Activated T-helper 1 cell treated with anti-CD3 and anti-CD28 coated beads, Interleukin-2, amount 50 U/mL, for 16 hours (primary cell): ENCODE measurements around the gene RPS6KA3.
"Not testable (repeated sequence)": the region's sequence is repeated elsewhere in the genome, so short reads cannot be mapped to it uniquely, and the experiment has no call there.

ENCODE experiments used
- DNase-seq, 2 donors: peaks; one replicate each; pipeline ENCODE4 v3.0.0-alpha.2; 2020; ENCODE audit warnings: low read depth in 1 of 2, low spot score in 1 of 2

RPS6KA3 gene

GRCh38 chrX:20224814-20225487 is 41.8 kb downstream of the RPS6KA3 start:
- DNase-seq: no peak

DNA sequence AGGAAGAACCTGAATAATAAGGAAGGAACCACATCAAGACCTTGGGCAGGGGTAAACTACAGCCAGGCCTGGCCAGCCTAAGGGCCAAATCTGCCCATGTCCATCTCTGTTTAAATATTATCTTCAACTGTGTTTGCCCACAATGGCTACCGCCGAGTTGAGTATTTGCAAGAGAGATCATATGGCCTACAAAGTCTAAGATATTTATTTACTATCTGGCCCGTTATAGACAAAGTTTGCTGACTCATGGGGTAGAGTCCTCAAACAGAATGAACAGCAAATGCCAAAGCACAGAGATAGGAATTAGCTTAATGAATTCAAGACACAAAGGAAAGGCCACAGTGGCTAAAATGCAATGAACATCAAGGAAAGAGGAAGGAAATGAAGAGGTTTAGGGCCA is 44.8 kb downstream of the RPS6KA3 start:
- DNase-seq: no peak

GRCh38 chrX:20218836-20219505 is 47.7 kb downstream of the RPS6KA3 start:
- no peak for DNase-seq

DNA sequence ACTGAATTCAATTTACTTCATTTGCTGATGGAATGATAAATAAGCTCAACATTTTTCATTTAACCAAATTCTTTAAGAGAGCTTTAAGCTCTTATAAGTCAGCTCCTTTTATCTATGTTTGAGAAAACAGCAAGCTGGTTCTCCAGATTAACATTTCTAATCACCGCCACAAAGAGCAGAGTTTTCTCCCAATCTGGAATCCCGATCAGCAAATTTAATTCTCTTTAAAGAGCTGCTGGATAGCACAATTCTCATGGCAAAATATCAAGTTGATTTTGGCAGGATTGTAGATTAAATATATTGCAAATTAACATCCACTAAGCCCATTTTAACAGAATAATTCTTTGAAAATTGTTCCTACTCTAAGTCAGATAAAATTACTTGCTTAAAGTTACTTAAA is 48.8 kb downstream of the RPS6KA3 start:
- no peak for DNase-seq

DNA sequence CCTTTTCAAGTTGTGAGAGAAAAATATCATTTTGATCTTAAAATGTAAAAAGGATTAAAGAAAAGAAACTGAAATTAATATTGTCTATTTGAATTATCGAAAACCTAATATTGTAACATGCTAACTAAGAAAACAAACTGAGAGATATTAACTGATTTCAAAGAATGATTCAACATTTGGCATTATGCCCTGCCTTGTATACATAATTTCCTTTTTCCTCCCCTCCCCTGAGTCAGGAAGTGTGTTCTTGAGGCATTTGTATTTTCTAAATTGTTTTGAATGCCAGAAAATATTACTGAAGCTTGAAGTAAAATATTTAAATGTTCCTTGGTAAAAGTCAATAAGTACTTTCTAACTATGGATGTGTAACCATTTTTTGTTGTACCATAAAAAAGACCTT is 49.4 kb downstream of the RPS6KA3 start:
- no peak for DNase-seq

GRCh38 chrX:20215565-20215964 is 51.1 kb downstream of the RPS6KA3 start:
- no peak for DNase-seq

- no peak for DNase-seq
Measured at GRCh38 chrX:20212486-20213089, 54.1 kb downstream of the RPS6KA3 start.

- DNase-seq: no peak
Measured at GRCh38 chrX:20211261-20211786, 55.4 kb downstream of the RPS6KA3 start.

DNA sequence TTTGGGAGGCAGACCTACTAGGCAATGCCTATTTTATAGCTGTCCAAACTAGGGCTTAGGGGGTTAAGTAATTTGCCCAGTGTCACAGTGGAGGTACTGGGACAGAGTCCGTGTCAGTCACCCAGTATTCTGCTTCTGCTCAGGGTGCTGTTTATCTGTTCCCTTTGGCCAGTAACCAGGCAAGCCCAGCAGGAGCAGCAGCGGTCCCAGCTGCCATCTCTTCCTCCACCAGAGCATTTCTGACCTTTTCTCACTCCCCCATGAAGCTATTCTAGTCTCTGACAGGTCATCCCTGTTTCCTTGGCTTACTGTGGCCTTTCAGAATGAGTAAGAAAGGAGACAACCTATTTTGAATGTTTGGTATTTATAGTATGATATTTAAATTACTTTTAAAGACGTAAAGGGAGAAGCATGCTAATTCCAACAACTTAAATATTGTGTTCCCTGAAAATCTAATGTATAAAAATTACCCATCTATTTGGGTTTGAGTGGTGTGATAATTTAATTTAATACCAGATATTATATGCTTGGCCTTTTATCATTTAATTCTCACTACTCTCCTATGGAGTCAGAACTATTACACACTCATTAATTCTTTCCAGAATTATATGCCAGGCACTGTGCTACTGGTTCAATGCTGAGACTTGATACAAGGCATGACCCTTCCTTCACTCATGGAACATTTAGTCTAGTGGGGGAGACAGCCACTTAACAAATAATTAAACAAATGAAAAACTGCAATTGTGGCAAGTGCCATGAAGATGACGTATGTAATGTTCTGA is 60.6 kb downstream of the RPS6KA3 start:
- no peak for DNase-seq

GRCh38 chrX:20204351-20204750 is 62.4 kb downstream of the RPS6KA3 start:
- DNase-seq: no peak

DNA sequence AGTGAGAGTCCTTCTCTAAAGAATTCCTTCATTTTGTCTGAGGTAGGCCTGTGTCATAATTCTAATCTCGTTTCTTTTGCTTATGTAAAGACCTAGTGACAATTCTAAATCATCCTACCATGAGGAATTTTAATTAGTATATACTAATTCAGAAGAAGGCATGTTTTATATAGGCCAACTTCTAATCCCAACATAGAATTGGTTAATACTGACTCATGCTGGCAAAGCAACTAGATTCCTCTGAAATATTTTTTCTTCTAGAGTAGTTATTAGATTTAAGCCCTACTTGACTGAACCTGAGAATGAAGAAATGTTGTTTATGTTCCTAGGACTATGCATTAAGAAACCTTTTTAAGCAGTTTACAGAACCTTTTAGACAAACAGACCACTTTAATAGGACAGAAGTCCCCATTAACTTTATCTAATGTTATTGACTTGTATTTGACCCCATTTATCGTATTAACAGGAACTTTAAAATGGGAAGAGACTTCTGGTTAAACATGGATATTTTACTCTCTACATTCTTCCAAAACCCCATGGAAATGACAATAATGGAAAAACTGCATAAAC is 69.0 kb downstream of the RPS6KA3 start:
- no peak for DNase-seq

DNA sequence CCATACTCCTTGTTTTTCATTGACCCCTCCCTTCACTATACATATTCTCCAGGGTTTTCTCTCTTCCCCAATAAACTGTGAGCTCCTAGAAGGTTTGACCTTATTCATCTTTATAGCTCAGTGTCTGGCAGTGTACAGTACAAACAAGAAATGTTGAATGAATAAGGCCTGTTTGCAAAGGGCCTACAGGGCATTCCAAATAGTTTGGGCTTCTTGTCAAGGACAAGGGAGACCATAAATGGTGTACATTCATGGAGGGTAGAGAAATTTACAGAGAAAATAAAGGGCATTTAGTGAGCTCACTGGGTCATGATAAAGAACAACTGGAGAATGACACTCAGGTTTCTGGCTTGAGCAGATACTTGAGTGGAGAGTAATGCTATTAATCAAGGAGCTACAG is 77.5 kb downstream of the RPS6KA3 start:
- no peak for DNase-seq

- no peak for DNase-seq
Measured at GRCh38 chrX:20181598-20182329, 84.9 kb downstream of the RPS6KA3 start.

GRCh38 chrX:20177093-20177492 is 89.6 kb downstream of the RPS6KA3 start:
- no peak for DNase-seq

DNA sequence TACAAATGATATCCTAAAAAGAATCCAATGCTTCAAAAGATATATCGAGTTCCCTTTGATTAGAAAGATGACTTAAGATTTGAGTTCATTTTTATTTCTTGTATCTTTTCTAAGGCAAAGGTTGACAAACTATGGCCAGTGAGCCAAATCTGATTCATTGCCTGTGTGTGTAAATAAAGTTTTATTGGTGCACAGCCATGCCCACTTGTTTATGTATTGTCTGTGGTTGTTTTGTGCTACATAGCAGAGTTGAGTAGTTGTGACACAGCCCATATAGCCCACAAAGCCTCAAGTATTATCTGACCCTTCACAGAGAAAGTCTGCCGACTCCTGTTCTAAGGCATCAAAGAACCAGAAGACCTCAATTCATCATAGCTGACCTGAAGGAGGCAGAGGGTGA is 92.9 kb downstream of the RPS6KA3 start:
- DNase-seq: no peak

DNA sequence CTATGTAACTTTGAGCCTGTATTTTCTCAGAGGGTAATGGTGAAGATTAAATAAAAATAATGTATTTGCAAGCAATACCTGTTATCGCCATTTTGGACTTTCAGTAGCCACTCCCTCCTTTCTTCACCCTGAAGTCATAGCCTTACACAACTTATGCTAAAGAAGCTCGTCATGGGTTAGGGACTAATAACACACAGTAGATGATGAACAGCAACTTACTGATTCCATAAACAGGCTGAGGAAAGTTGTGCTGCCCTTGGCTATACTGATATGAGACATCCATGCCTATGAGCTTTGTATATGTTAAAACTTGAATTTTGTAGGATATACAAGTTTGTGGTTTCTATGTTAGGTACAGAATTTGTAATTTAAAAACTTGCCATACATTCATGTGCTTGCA is 93.4 kb downstream of the RPS6KA3 start:
- no peak for DNase-seq

DNA sequence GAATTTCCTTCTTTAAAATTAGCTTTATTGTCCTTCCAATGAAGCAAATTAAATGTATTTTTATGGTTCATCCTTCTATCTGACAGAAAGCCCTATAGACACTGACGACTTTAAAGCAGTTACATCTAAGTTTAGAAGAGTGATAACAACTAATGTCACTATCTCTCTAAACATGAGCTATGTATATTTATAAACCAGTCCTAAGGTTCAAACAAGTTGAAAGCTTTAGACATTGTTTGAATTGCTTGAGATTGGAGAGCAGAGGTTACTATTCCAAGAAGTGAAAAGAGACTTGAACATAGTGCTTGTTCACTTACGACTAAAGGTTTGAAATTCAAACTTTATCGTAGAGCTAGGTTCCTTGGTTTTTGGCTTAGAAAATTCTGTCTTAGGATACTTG is 94.8 kb downstream of the RPS6KA3 start:
- no peak for DNase-seq

GRCh38 chrX:20162516-20162915 is 104.2 kb downstream of the RPS6KA3 start:
- DNase-seq: not testable (repeated sequence)

DNA sequence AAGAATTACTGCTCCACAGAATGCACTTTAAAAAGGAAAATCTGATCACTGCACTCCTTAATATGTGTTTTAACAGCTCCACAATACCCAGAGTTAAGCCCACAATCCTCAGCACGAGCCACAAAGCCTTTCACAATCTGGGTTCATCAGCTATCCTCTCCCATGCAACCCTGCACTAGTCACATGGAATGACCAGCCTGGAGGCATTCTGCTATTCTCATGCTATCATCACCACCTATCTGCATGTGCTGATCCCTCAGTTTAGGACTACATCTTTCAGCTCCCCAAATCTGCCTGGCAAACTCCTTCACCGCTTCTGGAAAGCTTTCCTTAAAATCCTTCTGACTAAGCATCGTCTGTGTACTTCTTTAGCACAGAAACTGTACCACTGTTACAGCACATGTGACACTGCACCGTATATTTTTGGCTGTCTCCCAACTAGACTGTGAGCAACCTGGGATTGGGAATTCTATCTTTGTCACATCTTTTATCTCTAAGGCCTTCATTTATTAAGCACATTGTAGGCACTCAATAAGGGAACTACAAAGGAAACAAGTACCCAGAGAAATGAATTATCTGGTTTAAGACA is 106.8 kb downstream of the RPS6KA3 start:
- DNase-seq: no peak

- no peak for DNase-seq
Measured at GRCh38 chrX:20151689-20152088, 115.0 kb downstream of the RPS6KA3 start.
